HG02885 (cell line): ENCODE measurements around the gene CGREF1.
"Not testable (repeated sequence)": the region's sequence is repeated elsewhere in the genome, so short reads cannot be mapped to it uniquely, and the experiment has no call there.

Experiments used
- ATAC-seq: cut with Tn5 transposase; IDR thresholded peaks from one replicate; pipeline ENCODE4 v1.9.1; 2021; ENCODE audit warnings: mild to moderate bottlenecking; ENCODE audit not compliant: unreplicated experiment, poor library complexity

The CGREF1 gene

DNA sequence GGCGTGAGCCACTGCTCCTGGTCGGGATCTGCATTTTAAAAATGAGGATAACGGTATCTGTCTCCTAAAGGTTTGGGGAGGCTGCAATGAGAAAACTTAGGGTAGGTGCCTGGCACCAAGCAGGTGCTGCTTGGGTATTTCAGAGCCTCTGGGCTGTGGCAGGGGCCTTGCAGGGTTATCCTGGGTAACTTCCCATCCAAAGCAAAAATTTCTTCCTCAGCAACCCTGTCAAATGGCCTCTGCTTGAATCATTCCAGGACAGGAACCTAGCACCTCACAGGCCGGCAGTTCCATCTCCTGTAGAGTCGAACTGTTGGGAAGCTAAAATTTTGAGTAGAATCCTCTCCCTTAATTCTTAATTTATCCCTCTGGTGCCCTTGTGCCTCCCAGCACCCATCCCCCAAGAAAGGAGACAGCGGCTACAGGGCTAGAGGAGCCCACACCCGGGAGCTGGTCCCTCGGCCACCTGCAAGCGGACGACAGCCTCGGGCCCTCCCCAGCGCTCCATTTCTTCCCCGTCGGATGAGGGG is 868 bp downstream of the CGREF1 start:
- no peak for ATAC-seq

DNA sequence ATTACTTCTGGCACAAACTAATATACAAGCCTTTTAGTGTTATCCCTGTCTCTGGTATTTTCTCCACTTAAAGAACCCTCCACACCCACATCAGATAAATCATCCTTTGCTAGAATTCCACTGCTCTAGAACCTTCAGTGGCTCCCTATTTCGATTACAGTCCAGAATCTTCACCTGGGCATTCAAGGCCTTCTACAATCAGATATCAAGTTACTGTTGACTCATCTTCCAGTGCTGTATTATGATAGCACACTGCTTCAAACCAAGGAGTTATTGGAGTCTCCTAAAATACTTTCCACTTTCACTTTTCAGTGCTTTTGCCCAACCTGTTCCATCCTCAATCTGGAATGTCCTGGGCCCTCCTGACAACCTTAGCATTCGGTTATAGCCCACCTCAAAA is 3.4 kb downstream of the CGREF1 start:
- ATAC-seq, result no peak

DNA sequence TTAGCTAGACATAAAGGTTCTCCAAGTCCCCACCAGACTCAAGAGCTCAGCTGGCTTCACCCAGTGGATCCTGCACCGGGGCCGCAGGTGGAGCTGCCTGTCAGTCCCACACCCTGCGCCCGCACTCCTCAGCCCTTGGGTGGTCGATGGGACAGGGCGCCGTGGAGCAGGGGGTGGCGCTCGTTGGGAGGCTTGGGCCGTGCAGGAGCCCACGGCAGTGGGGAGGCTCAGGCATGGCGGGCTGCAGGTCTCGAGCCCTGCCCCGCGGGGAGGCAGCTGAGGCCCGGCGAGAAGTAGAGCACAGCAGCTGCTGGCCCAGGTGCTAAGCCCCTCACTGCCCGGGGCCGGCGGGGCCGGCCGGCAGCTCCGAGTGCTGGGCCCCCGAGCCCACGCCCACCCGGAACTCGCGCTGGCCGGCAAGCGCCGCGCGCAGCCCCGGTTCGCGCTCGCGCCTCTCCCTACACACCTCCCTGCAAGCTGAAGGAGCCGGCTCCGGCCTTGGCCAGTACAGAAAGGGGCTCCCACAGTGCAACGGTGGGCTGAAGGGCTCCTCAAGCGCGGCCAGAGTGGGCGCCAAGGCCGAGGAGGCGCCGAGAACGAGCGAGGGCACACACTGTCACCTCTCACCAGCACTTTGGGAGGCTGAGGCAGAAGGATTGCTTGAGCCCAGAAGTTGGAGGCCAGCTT is 7.4 kb downstream of the CGREF1 start:
- not testable (repeated sequence) for ATAC-seq

DNA sequence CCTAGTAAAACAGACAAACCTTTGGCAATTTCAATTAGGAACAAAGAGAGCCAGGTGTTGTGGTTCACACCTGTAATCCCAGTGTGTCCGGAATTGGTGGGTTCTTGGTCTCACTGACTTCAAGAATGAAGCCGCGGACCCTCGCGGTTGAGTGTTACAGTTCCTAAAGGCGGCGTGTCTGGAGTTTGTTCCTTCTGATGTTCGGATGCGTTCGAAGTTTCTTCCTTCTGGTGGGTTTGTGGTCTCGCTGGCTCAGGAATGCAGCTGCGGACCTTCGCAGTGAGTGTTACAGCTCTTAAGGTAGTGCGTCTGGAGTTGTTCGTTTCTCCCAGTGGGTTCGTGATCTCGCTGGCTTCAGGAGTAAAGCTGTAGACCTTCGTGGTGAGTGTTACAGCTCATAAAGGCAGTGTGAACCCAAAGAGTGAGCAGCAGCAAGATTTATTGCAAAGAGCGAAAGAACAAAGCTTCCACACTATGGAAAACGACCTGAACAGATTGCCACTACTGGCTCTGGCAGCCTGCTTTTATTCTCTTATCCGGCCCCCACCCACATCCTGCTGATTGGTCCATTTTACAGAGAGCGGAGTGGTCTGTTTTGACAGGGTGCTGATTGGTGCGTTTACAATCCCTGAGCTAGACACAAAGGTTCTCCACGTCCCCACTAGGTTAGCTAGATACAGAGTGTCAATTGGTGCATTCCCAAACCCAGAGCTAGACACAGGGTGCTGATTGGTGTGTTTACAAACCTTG is 8.2 kb downstream of the CGREF1 start:
- ATAC-seq, result not testable (repeated sequence)

DNA sequence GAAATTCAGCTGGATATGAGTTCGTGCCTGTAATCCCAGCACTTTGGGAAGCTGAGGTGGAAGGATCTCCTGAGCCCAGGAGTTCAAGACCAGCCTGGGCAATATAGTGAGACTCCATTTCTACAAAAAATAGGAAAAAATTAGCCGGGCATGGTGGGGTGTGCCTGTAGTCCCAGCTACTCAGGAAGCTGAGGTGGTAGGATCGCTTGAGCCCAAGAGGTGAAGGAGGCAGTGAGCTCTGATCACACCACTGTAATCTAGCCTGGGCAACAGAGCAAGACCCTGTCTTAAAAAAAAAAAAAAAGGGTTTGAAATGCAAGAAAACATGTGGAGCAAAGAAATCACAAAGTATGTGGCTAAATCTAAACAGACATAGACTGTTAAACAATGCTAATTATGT is 9.8 kb downstream of the CGREF1 start:
- ATAC-seq, result no peak

DNA sequence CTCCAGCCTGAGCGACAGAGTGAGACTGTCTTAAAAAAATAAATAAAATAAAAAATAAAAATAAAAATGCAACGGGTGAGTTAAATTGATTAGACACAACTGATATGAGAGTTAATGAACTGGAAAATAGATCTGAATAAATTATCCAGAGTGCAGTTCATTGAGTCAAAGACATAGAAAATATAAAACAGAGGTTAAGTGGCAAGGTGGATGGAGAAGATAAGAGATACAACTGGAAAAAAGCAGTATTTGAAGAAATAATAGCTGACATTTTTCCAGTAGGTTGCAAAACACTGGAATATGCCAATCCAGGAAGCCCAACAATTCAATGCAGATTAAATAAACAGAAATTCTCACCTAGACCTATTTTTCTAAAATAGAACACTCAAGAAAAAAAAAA is 10.7 kb downstream of the CGREF1 start:
- no peak for ATAC-seq

DNA sequence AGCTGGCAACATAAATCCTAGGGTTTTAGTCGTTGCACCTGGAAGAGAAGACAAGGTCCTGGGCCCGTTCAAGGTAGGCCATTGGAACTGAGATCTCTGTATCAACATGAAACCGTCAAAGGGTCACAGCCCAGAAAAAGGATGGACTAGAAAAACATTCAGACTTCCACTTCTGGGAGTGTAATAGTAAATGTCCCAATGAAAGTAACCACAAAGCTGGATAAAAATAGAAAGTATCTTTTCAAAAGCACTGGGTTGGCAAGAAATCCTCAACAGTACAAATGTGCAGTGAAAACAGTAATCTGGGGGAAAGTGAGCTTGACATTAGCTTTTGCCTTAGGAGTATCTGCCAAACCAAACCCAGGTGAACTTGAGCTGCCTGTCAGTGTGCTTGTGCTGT is 12.9 kb downstream of the CGREF1 start:
- no peak for ATAC-seq

DNA sequence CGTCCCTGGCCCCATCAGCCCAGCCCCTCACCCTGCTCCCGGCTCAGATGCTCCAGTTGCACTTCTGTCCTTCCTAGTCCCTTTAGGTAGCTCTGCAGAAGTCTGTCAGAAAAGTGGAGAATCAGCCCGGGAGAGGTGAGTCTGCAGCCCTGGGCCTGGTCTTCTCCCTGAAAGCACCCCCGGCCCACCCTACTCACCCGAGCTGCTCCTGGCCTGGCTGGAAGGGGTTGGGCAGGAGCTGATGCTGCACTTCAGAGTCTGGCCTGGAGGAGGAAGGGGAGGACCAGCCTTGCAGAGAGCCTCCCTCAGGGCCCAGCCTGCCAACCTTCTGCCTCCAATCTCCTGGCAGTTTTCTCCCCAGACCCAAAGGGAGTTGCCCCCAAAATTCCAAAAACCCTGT is 16.6 kb downstream of the CGREF1 start:
- ATAC-seq, result no peak

DNA sequence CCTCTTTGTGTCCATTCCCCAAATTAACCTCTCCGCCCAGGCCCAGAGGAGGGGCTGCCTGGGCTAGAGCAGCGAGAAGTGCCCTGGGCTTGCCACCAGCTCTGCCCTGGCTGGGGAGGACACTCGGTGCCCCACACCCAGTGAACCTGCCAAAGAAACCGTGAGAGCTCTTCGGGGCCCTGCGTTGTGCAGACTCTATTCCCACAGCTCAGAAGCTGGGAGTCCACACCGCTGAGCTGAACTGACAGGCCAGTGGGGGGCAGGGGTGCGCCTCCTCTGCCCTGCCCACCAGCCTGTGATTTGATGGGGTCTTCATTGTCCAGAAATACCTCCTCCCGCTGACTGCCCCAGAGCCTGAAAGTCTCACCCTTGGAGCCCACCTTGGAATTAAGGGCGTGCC is 18.9 kb downstream of the CGREF1 start:
- ATAC-seq, result no peak

DNA sequence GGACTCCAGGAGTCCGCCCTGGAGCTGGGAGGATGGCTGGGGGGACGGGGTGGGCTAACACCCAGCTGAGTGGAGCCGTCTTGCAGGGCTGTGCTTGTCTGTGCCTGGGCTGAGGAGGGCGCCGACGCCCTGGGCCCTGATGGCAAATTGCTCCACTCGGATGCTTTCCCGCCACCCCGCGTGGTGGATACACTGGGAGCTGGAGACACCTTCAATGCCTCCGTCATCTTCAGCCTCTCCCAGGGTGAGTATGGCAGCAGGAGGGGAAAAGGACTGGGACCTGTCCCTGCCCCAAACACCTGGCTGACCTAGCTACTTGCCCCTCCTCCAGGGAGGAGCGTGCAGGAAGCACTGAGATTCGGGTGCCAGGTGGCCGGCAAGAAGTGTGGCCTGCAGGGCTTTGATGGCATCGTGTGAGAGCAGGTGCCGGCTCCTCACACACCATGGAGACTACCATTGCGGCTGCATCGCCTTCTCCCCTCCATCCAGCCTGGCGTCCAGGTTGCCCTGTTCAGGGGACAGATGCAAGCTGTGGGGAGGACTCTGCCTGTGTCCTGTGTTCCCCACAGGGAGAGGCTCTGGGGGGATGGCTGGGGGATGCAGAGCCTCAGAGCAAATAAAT is 19.5 kb downstream of the CGREF1 start:
- ATAC-seq, result no peak

DNA sequence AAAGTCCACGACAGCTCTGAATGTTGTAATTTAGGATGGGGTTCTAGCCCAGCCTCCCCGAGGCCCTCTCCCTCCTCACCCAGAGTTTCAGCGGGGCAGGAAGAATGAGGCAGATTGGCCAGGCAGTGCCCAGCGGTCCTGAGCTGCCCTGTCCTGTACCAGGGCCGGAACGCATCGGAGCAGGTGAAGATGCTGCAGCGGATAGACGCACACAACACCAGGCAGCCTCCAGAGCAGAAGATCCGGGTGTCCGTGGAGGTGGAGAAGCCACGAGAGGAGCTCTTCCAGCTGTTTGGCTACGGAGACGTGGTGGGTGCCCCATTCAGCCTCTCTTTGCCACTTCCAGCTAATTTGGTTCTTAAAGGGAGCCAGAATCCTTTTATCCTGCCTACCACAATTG is 21.6 kb downstream of the CGREF1 start:
- ATAC-seq, result no peak

DNA sequence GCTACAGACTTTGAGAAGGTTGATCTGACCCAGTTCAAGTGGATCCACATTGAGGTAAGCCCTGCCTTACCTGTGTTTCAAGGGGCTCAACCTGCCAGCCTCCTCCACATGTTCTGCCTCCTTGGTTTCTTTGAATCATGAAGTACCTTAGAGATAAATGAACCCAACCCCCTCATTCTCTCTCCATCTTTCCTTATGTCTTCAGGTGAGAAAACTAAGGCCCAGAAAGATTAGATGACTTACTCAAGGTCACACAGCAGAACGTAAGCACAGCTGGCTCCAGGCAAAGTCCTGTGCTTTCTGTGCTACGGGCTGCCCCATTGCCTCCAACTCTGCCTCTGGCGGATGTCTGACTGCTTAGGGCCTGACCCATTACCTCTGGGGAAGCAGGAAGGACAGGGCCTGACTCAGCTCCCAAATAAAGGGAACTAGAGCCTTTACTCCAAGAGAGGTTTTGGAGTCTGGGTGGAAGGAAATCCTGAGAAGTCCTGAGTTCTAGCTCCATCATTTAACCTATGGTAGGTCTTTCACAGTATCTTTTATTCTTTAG is 22.1 kb downstream of the CGREF1 start:
- no peak for ATAC-seq

DNA sequence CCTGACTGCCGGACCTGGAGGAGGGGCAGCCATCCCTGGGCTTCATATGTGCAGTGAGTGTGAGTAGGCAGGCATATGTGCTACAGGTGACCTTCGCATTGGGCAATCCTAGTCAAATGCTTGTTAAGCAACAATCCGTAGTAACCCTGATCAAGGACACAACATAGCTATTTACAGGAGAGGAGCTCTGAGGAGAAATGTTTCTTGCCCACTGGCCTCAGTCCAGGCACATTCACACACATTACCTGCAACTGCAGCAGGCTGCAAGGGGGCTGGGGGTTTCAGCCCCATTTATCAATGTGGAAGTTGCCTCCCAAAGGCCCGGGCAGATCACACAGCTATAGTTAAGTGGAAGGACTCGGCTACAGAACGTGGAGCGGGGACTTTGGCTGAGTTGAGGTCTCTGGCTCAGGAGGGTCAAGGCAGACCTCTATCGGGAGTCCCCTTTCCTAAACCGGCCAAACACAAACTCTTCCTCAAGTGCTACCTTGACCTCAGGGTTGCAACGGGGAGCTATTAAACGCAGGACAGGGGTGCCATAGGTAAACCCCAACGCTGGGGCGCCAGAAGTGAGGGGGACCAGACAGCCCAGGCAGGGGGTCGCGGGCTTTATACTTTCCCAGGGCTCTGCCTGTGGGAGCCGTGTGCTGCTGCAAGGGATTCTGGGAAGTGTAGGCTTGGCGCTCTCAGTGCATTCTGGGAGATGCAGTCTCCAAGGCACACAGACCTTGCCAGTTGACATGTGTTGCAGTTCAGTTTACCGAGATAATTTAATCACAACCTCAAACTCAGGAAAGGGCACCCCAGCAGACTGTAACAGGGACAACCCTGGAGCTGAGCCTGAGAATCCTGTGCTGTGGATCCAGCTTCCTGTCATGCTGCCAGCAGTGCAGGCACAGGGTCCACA is 22.9 kb downstream of the CGREF1 start:
- peak; percentile 72 for ATAC-seq

DNA sequence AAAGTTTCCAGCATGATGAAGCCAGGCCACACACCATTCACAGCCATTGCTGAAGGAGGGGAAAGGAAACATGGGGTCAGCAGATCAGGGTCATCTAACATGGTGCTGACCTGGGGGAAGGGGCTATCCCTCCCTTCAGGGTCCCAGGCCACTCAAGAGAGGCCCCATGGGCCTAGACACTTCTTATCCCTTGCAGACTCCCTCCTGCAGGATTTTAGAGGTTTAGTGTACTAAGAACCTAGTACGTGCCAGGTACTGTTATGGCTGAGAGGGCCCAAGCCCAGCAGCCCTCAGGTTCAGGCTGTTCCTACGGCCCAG is 23.5 kb downstream of the CGREF1 start:
- no peak for ATAC-seq

DNA sequence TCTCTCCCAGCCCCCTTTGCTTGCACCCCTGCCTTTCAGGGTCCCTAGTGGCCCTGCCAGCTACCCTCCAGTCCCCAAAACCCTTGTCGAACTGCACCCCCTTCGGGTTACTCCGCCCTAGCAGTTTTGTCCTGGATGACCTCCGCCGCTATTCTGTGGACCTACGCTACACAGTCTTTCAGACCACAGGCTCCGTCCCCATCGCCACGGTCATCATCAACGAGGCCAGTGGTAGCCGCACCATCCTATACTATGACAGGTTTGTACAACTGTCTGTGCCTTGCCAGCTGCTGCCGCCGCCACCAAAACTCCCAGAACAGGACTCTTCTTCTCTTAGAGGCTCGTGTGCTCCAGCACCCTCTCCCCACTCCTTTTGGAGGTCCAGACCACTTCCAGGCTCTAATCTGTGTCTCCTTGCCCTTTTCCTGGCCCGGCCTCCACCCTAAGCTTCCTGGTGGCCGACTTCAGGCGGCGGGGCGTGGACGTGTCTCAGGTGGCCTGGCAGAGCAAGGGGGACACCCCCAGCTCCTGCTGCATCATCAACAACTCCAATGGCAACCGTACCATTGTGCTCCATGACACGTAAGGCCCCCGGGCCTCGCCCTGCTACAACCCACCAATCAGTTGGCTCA is 24.5 kb downstream of the CGREF1 start:
- no peak for ATAC-seq

DNA sequence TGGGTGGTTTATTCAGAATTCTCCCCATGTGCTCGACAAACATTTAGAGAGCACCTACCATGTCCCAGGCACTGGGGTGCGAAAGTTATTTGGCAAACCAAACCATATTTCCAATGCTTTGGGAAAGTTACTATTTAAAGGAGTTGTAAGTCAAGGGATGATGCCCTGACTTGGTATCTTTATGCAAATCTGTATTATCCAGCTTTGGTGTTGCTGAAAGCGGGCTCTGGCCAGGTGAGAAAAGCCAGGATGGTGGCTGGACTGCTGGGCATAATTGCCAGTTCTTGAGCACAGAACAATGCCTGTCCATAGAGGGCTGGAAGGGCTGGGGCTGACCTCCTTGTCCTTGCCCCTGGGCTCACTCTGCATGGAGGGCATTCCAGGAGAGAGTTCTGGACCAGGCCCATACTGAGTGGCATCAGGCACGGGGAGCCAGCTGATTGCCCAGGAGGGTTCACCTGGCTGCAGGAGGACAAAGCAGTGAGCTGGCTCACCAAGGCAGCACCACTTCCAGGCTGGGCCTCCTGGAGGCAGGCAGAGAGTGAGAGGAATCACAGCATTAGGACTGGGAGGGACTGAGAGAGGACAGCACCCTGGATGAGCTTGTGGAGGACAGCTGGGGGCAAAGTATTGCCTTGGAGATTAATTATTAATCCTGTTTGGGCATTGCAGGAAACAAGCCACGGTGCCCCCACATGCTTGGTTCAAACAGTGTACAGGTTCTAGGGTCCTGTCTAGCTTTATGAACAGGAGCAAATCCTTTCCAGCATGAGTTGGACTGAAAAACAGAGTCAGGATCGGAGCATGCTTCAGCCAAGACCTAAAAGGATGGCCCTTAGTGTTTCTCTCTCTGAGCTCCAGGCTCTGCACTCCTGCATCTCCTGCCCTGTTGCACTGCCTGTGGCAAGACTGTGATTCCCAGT is 25.2 kb downstream of the CGREF1 start:
- ATAC-seq, result no peak

DNA sequence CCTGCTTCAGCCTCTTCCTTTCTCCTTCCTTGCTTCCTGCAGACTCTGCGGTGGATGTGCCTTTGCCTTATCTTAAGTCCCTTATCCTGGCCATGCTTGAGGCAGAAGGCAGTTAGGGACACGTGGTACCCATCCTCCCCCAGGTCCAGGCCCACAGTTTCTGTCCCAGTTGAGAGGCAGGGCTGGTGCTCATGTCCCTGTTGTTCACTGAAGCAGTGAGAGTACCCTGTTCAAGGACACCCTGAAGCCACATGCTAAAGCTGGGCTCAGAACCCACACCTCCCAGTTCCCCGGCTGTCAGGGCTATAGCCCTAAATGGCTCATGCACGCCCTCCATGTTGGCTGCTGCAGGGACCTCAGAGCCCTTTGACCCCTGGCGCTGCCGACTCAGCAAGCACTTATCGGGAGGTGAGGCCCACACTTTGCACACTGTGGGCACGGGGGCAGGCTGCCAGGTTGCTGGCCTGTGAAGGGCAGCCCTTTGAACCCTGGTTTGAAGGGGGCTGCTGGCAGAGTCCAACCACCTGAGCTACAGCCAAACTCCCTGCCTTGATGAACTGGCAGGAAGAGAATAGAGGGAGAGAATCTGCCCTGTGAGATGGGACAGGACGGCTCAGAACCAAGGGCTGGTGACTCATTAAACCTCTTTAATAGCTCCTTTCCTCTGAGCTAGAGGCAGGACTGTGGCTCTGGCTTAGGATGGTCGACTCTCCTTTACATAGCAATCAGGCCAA is 26.1 kb downstream of the CGREF1 start:
- ATAC-seq, result no peak
